Stimulated activated CD4-positive, alpha-beta T cell treated with anti-CD3 and anti-CD28 coated beads, Interleukin-12 subunit alpha, Interleukin-12 subunit beta, amount 100 ng/mL, for 24 hours (primary cell): ENCODE measurements around the gene PBRM1.
"Not testable (repeated sequence)": the region's sequence is repeated elsewhere in the genome, so short reads cannot be mapped to it uniquely, and the experiment has no call there.

Experiments
- DNase-seq, 2 experiments: peaks; one replicate each; pipeline ENCODE4 v3.0.0-alpha.2; 2020; ENCODE audit warnings: low read depth in 2 of 2

Gene PBRM1

GRCh38 chr3:52704611-52705437 is 19.1 kb upstream of the PBRM1 start:
- peak in 1 of 2 experiments; percentile 16 for DNase-seq

- DNase-seq = no peak
These were observed 17.6 kb upstream of the PBRM1 start for GRCh38 chr3:52703341-52703740.

GRCh38 chr3:52697632-52697965 is 11.9 kb upstream of the PBRM1 start:
- DNase-seq = no peak

- no peak for DNase-seq
These were observed 11.3 kb upstream of the PBRM1 start for GRCh38 chr3:52696830-52697631.

GRCh38 chr3:52695798-52696671 is 10.3 kb upstream of the PBRM1 start:
- DNase-seq = no peak

GRCh38 chr3:52694528-52695189 is 8.9 kb upstream of the PBRM1 start:
- DNase-seq = no peak

- no peak for DNase-seq
These were observed 7.4 kb upstream of the PBRM1 start for GRCh38 chr3:52693071-52693470.

- DNase-seq = no peak
These were observed 4.8 kb upstream of the PBRM1 start for GRCh38 chr3:52690560-52690959.

GRCh38 chr3:52689151-52689550 is 3.4 kb upstream of the PBRM1 start:
- no peak for DNase-seq

GRCh38 chr3:52688266-52688665 is 2.6 kb upstream of the PBRM1 start:
- DNase-seq = no peak

GRCh38 chr3:52685285-52685708 is 416 bp downstream of the PBRM1 start:
- peak; percentile 65 to 79 for DNase-seq

GRCh38 chr3:52684184-52684583 is 1.5 kb downstream of the PBRM1 start:
- DNase-seq = no peak

- DNase-seq = no peak
These were observed 2.1 kb downstream of the PBRM1 start for GRCh38 chr3:52683611-52684010.

GRCh38 chr3:52682016-52682415 is 3.7 kb downstream of the PBRM1 start:
- DNase-seq = peak in 1 of 2 experiments; percentile 31

GRCh38 chr3:52681596-52681995 is 4.1 kb downstream of the PBRM1 start:
- DNase-seq = no peak

GRCh38 chr3:52679811-52680210 is 5.9 kb downstream of the PBRM1 start:
- no peak for DNase-seq

- no peak for DNase-seq
These were observed 6.5 kb downstream of the PBRM1 start for GRCh38 chr3:52679199-52679538.

GRCh38 chr3:52678265-52679198 is 7.2 kb downstream of the PBRM1 start:
- DNase-seq = no peak

GRCh38 chr3:52676201-52676600 is 9.5 kb downstream of the PBRM1 start:
- not testable (repeated sequence) for DNase-seq

GRCh38 chr3:52671676-52672075 is 14.0 kb downstream of the PBRM1 start:
- DNase-seq = no peak
